Measurements from ENCODE around the gene BAZ2A.

DNA sequence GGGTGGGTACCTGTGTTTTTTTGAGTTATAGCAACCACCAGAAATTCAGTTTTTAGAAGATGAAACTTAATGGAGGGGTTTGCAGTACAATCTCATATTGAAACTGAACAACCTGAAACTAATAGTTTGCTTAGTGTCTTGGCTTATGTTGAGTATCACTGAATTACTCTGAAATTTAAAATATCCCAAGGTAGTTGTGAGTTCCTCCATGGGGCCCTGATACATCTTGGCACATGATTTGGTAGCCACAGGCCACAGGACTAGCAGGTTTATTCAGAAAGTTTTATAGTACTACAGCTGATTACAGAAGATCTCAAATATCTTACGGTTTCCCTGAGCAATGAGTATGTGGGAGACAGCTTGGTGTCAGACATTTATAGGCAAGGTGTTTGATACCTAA is 47.6 kb upstream of the BAZ2A start:
- TF ChIP-seq, protein P1, sequence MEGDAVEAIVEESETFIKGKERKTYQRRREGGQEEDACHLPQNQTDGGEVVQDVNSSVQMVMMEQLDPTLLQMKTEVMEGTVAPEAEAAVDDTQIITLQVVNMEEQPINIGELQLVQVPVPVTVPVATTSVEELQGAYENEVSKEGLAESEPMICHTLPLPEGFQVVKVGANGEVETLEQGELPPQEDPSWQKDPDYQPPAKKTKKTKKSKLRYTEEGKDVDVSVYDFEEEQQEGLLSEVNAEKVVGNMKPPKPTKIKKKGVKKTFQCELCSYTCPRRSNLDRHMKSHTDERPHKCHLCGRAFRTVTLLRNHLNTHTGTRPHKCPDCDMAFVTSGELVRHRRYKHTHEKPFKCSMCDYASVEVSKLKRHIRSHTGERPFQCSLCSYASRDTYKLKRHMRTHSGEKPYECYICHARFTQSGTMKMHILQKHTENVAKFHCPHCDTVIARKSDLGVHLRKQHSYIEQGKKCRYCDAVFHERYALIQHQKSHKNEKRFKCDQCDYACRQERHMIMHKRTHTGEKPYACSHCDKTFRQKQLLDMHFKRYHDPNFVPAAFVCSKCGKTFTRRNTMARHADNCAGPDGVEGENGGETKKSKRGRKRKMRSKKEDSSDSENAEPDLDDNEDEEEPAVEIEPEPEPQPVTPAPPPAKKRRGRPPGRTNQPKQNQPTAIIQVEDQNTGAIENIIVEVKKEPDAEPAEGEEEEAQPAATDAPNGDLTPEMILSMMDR (conservative IDR thresholded peaks at IDR 0.05; ENCODE audit: low read depth, low read length): no peak
- TF ChIP-seq EZH2 (IDR thresholded peaks at IDR 0.05; ENCODE audit: borderline replicate concordance, low read depth, low read length, poor library complexity, severe bottlenecking): no peak

All from A673 (cell line).